ENCODE results near the gene ATP11B. TPM values are rescaled to one million over a fixed set of nuclear protein-coding genes. Genes with fewer than 3 reads are reported as not detected.

Gene ATP11B
- total and polyA plus RNA-seq, 9 of the 15 experiments (the other 6 are each of a cell fraction or from before 2014, with no cell fraction given), result 11.9 to 68.7 (median 41.8) TPM

DNA sequence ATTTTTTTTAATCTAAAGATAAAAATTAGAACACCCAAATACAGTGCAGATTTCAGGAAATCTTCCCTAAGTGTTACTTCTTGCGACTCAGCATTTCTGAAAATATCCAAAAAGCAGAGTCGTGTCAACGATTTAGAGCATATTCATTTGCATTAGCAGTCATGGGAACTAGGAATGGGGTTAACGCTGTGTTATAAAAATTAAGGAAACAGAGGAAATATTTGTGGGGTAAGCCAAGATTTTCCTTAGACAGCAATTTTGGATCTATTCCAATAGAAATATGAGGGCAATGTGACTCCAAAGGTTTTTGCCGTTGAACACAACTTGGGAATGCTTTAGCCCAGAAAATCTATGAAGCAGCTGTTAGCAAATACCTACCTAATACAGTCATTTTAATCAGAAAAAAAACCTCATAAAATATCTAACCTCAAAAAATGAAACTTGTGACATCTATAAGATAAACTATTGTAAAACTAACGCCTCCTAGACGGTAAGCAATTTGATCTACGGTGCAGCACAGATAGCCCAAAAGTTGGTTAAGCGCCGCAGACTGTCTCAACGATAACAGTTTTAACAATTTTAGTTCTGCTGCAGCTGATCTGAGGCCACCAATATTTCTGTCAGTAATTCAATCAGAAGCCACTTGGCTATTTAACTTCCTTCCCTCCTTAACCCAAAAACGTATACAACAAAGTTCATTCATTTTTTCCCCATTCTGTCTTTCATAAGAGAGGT is 5.8 kb upstream of the ATP11B start (continued):
- TF ChIP-seq RBM14 (IDR thresholded peaks at IDR 0.05; ENCODE audit: borderline replicate concordance, insufficient read depth, low read depth, low read length) (no peak), EWSR1 (IDR thresholded peaks at IDR 0.05; ENCODE audit: borderline replicate concordance, low read depth, partially characterized antibody) (no peak), SIN3A (IDR thresholded peaks at IDR 0.05; ENCODE audit: borderline replicate concordance in 2 of 2, control insufficient read depth in 1 of 2, low read depth in 2 of 2, low read length in 2 of 2) (no peak), BACH1 (tag; IDR thresholded peaks at IDR 0.05) (no peak), ZNF140 (CRISPR knock-in tag; IDR thresholded peaks at IDR 0.05) (no peak), MAZ (CRISPR knock-in tag; conservative IDR thresholded peaks at IDR 0.05 in 1 of 2, IDR thresholded peaks at IDR 0.05 in 1 of 2) (no peak; a peak in 1 of 4 replicates), ETV6 (IDR thresholded peaks at IDR 0.05; ENCODE audit: borderline replicate concordance in 1 of 2, low read depth in 2 of 2, low read length in 1 of 2) (no peak), ETV6 (CRISPR knock-in tag; IDR thresholded peaks at IDR 0.05; ENCODE audit: borderline replicate concordance) (no peak), SMAD4 (CRISPR knock-in tag; conservative IDR thresholded peaks at IDR 0.05) (peak; percentile 62; the same call in 1 of the 2 replicates), HOMEZ (CRISPR knock-in tag; IDR thresholded peaks at IDR 0.05) (no peak), ZBTB5 (IDR thresholded peaks at IDR 0.05) (no peak)
- TF ChIP-seq, protein P1, sequence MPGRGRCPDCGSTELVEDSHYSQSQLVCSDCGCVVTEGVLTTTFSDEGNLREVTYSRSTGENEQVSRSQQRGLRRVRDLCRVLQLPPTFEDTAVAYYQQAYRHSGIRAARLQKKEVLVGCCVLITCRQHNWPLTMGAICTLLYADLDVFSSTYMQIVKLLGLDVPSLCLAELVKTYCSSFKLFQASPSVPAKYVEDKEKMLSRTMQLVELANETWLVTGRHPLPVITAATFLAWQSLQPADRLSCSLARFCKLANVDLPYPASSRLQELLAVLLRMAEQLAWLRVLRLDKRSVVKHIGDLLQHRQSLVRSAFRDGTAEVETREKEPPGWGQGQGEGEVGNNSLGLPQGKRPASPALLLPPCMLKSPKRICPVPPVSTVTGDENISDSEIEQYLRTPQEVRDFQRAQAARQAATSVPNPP (IDR thresholded peaks at IDR 0.05; ENCODE audit: borderline replicate concordance, insufficient read depth, insufficient read length), result no peak
- TF ChIP-seq, protein P2, sequence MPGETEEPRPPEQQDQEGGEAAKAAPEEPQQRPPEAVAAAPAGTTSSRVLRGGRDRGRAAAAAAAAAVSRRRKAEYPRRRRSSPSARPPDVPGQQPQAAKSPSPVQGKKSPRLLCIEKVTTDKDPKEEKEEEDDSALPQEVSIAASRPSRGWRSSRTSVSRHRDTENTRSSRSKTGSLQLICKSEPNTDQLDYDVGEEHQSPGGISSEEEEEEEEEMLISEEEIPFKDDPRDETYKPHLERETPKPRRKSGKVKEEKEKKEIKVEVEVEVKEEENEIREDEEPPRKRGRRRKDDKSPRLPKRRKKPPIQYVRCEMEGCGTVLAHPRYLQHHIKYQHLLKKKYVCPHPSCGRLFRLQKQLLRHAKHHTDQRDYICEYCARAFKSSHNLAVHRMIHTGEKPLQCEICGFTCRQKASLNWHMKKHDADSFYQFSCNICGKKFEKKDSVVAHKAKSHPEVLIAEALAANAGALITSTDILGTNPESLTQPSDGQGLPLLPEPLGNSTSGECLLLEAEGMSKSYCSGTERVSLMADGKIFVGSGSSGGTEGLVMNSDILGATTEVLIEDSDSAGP (CRISPR knock-in tag; IDR thresholded peaks at IDR 0.05), result no peak
- TF ChIP-seq, protein P3, sequence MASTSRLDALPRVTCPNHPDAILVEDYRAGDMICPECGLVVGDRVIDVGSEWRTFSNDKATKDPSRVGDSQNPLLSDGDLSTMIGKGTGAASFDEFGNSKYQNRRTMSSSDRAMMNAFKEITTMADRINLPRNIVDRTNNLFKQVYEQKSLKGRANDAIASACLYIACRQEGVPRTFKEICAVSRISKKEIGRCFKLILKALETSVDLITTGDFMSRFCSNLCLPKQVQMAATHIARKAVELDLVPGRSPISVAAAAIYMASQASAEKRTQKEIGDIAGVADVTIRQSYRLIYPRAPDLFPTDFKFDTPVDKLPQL (IDR thresholded peaks at IDR 0.05; ENCODE audit: extremely low read depth, insufficient read length), result no peak
- TF ChIP-seq, protein P4, sequence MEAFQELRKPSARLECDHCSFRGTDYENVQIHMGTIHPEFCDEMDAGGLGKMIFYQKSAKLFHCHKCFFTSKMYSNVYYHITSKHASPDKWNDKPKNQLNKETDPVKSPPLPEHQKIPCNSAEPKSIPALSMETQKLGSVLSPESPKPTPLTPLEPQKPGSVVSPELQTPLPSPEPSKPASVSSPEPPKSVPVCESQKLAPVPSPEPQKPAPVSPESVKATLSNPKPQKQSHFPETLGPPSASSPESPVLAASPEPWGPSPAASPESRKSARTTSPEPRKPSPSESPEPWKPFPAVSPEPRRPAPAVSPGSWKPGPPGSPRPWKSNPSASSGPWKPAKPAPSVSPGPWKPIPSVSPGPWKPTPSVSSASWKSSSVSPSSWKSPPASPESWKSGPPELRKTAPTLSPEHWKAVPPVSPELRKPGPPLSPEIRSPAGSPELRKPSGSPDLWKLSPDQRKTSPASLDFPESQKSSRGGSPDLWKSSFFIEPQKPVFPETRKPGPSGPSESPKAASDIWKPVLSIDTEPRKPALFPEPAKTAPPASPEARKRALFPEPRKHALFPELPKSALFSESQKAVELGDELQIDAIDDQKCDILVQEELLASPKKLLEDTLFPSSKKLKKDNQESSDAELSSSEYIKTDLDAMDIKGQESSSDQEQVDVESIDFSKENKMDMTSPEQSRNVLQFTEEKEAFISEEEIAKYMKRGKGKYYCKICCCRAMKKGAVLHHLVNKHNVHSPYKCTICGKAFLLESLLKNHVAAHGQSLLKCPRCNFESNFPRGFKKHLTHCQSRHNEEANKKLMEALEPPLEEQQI (IDR thresholded peaks at IDR 0.05), result no peak
